CD4-positive, alpha-beta T cell treated with Interleukin-15 for 1 hour (primary cell): ENCODE data around the gene TIMMDC1.
"Not testable (repeated sequence)": the region's sequence is repeated elsewhere in the genome, so short reads cannot be mapped to it uniquely, and the experiment has no call there.

Source experiments
- DNase-seq: peaks from one replicate; pipeline ENCODE4 v3.0.0-alpha.2; 2020

TIMMDC1 gene

DNA sequence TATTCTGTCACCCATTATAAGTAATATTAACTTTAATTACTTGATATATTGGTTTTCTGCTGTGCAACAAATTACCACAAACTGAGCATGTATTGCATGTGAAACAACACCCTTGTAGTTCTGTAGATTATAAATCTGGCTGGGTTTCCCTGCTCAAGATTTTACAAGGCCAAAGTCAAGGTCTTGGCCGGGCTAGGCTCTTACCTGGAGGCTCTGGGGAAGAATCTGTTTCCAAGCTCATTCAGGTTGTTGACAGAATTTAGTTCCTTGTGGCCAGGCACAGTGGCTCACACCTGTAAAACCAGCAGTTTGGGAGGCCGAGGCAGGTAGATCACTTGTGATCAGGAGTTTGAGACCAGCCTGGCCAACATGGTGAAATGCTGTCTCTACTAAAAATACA, 16.3 kb downstream of the TIMMDC1 start:
- no peak for DNase-seq

GRCh38 chr3:119517112-119517511, 18.8 kb downstream of the TIMMDC1 start:
- DNase-seq: no peak

GRCh38 chr3:119518026-119518425, 19.7 kb downstream of the TIMMDC1 start:
- DNase-seq: no peak

- DNase-seq: no peak
These were observed 26.8 kb downstream of the TIMMDC1 start for GRCh38 chr3:119524931-119525662.

DNA sequence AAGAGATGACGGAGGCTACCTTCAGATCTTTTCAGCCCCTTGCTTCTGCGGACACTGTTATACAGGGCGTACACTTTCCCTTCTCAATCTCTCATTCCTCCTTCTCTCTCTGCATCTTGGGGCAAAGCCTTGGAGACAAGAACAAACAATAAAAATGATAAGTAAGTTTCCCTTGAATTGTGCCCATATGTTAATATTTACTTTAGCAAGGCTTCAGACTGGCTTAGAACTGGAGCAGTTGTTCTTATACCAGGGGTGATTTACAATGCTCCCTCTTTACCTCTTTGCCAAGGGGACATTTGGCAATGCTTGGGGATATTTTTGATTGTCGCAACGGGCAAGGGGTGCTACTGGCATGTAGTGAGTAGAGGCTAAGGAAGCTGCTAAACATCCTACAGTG, 29.4 kb downstream of the TIMMDC1 start:
- no peak for DNase-seq

GRCh38 chr3:119529883-119530282, 31.5 kb downstream of the TIMMDC1 start:
- DNase-seq: no peak

DNA sequence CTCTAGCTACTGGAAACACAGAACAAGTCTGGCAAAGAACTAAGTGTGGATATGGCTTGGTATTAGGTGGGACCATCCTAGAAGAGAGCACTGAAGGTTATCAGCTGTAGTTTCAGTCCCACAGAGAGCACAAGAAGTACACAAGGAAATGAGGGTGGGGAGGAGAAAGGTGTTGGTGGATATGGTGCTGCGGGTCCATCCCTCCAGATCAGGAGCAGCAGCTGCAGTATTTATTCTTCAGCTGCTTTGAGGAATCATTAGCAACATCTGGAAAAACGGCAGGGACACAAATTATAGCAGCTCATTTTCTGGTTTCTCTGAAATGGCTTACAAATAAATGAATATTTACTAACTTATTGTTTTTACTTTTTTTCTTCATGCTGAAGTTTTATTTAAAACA, 32.1 kb downstream of the TIMMDC1 start:
- DNase-seq: no peak

- no peak for DNase-seq
These were observed 32.8 kb downstream of the TIMMDC1 start for GRCh38 chr3:119531151-119531550.

- DNase-seq: no peak
These were observed 35.9 kb downstream of the TIMMDC1 start for GRCh38 chr3:119534296-119534695.

DNA sequence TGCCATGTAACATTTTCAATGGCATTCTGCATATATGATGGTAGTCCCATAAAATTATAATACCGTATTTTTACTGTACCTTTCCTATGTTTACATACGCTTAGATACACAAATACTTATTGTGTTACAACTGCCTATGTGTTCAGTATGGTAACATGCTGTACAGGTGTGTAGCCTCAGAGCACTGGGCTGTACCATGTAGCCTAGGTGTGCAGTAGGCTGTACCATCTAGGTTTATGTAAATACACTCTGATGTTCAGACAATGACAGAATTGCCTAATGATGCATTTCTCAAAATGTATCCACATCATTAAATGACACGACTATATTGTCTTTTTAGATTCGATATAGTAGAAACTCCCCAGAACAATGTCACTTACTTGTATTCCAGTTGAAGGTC, 38.4 kb downstream of the TIMMDC1 start:
- no peak for DNase-seq

DNA sequence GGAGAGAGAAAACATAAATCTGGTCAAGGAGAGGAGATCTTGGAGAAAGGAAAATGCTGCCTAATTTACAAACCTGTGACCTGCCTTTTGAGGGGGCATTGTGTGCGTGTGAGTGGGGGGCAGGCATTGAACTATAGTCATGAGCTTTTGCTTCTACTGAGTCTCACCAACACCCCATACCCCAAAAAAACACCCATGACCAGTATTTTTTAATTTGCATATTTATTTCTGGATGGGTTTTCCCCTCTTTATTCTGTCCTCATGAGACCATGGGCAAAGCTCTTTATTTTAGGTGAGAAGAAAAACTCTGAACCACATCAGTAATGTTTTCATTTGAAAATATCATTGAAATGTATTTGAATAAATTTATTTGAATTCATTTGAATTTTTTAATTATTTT, 40.4 kb downstream of the TIMMDC1 start:
- no peak for DNase-seq

GRCh38 chr3:119541547-119541946, 43.2 kb downstream of the TIMMDC1 start:
- DNase-seq: no peak

GRCh38 chr3:119542168-119542767, 43.9 kb downstream of the TIMMDC1 start:
- no peak for DNase-seq

DNA sequence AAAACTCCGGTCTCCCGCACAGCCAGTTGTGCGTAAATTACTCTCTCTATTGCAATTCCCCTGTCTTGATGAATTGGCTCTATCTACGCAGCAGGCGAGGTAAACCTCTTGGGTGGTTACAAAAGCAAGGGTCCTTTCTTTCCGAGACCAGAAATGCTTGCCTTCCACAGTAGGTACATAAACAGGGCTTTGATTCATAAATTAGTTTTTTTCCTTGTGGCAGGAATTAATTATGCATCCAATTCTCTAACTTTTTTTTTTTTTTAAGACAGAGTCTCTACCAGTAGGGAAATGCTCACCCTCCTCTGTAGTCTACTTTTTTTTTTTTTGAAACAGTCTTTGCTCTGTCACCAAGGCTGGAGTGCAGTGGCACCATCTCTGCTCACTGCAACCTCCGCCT, 44.8 kb downstream of the TIMMDC1 start:
- no peak for DNase-seq

DNA sequence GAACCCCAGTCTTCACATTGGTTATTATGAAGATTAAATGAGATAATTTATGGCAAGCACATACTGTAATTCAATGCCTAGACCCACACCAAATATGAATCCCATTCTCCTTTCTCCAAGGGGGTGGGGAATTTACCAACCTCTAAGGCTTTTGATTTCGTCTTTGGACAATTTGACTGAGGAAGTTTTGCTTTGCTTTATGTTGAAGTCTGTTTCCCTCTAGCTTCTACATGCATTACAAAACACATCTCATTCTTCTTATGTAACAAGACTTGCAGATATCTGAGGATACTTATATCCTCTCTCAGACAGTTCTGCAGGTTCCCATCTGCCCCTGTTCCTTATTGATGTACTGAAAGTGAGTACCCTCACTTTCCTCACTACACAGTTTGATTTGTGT, 48.9 kb downstream of the TIMMDC1 start:
- no peak for DNase-seq

- no peak for DNase-seq
These were observed 50.0 kb downstream of the TIMMDC1 start for GRCh38 chr3:119548341-119548740.

- no peak for DNase-seq
These were observed 52.0 kb downstream of the TIMMDC1 start for GRCh38 chr3:119550192-119550910.

DNA sequence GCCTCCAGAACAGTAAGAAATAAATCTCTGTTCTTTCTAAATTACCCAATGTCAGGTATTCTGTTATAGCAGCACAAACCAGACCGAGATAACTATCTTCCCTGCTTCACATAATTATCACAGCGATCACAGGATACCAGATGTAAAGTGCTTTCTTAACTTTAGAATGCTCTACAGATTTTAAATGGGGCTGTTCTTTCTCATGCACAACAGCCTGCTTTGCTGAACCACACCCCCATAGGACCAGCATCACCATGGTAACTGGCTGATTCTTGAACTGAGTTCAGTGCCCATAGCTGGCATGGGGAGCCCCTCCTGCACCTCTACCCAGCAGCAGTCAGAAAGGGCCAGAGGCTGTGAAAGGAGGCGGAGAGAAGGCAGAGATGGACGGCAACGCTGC, 53.3 kb downstream of the TIMMDC1 start:
- DNase-seq: no peak

DNA sequence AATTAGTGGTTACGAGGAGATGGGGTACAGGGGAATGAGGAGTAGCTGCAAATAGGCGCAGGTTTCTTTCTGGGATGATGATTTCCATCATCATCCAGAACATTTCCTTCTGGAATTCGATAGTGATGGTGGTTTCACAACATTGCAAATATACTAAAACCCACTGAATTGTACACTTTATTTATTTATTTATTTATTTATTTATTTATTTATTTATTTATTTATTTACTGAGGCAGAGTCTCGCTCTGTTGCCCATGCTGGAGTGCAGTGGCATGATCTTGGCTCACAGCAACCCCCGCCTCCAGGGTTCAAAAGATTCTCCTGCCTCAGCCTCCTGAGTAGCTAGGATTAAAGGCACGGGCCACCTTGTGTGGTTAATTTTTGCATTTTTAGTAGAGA, 54.6 kb downstream of the TIMMDC1 start:
- not testable (repeated sequence) for DNase-seq

GRCh38 chr3:119553823-119554415, 55.6 kb downstream of the TIMMDC1 start:
- DNase-seq: no peak

GRCh38 chr3:119555309-119555735, 57.0 kb downstream of the TIMMDC1 start:
- DNase-seq: peak; percentile 69

- no peak for DNase-seq
These were observed 57.6 kb downstream of the TIMMDC1 start for GRCh38 chr3:119555929-119556328.

DNA sequence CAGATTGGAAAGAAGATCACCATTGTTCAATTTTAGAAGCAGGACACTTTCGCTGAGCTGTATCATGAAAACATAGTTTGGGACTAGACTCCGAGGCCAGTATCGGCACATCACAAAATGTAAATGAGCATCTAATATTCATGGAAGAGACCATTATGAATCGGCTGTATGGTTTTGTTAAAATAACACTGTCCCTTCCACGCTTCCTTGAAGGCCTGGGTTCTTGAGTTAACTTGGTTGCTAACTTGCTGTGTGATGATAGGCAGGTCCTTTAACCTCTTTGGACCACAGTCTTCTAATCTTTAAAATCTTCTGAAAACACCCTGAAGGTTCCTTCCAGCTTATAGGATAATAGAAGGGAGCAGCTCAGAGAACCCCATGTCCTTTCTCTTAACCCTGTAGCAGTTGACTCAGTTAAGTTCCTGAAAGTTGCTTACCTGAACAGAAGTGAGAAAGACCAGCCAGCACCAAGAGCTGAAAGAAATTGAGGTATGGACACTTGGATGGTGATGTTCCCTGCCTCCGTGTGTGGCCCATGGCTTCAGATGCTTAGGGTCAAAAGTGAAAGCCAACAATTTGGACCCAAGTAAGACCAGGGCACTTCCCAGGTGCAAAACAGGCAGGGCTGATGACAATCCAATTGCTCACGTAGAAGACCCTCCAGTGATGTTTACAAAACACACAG, 59.0 kb downstream of the TIMMDC1 start:
- DNase-seq: no peak
